Testis (tissue), 3 donors: Measurements from ENCODE around the gene EIF1. TPM values are rescaled to one million over a fixed set of nuclear protein-coding genes. Genes with fewer than 3 reads are reported as not detected.

Source experiments
- DNase-seq: peaks from one replicate; pipeline ENCODE4 v3.0.0-alpha.2; 2019
- H3K27ac ChIP-seq, 2 donors: fragments of 200-600 bp; sonication (generic); one replicate each; pipeline ENCODE4 v1.5.1; 2019
- H3K27me3 ChIP-seq: fragments of 200-600 bp; sonication (generic); one replicate; pipeline ENCODE4 v1.5.1; 2019
- H3K36me3 ChIP-seq: fragments of 200-600 bp; sonication (generic); one replicate; pipeline ENCODE4 v1.5.1; 2017; ENCODE audit warnings: low read depth; ENCODE audit errors: missing control alignments
- H3K4me1 ChIP-seq: fragments of 200-600 bp; sonication (generic); one replicate; pipeline ENCODE4 v1.5.1; 2019
- H3K4me3 ChIP-seq, 2 donors: fragments of 200-600 bp; sonication (generic); one replicate each; pipeline ENCODE4 v1.5.1; 2017 to 2019
- H3K9me3 ChIP-seq: fragments of 200-600 bp; sonication (generic); one replicate; pipeline ENCODE4 v1.5.1; 2017
- CTCF ChIP-seq, 3 experiments: fragments of 450-650 bp in 2 of 3; fragments of 200-600 bp in 1 of 3; sonication (generic) in 1 of 3; IDR thresholded peaks; one replicate each; pipeline ENCODE4 v1.5.1; 2016 to 2019; ENCODE audit warnings: antibody characterized with exemption in 3 of 3, mild to moderate bottlenecking in 2 of 3, moderate library complexity in 1 of 3
- POLR2A ChIP-seq: fragments of 450-650 bp; IDR thresholded peaks from one replicate; pipeline ENCODE4 v1.6.1; 2017; ENCODE audit warnings: antibody characterized with exemption, mild to moderate bottlenecking, moderate library complexity
- WGBS, 2 donors: methylation state at CpG; one replicate each; pipeline ENCODE4 v1.1.5; 2018; 5-methylcytosine and 5-hydroxymethylcytosine counted together
- intact Hi-C: fragments of 100-400 bp; cut with DNase I; formaldehyde crosslinking; loops from one replicate; pipeline ENCODE4 v1.15.1; 2023; ENCODE audit warnings: low total_unique reads
- polyA plus RNA-seq: library from polyadenylated mRNA; stranded (reverse); fragments of 350-450 nt; fragmentation: Illumina TruSeq; extraction: RNeasy Lipid Tissue Mini Kit (QIAGEN cat#74804); gene quantifications from one replicate; pipeline ENCODE4 v1.2.3, GENCODE V29; 2014; ENCODE audit warnings: low read depth, low replicate concordance; ENCODE audit not compliant: insufficient read depth
- total RNA-seq, 2 donors: library from RNA; depleted of rRNA; stranded (reverse); fragments of >200 nt; gene quantifications; one replicate each; pipeline ENCODE4 v1.2.3, GENCODE V29; 2016

The EIF1 gene
- total and polyA plus RNA-seq, 3 donors from 2014 or later, result 274 to 1,078 (median 338) TPM

GRCh38 chr17:41702712-41703111, 14.0 kb downstream of the EIF1 start:
- Histone ChIP-seq H3K27ac (no peak overlapping the region), H3K27me3 (no peaks in the 10 kb centered on the region), H3K9me3 (no peaks in the 10 kb centered on the region), H3K36me3 (no peaks in the 10 kb centered on the region), H3K4me1 (peaks cover 13% of the 10 kb centered on the region), H3K4me3 (no peak overlapping the region)
- TF ChIP-seq POLR2A, result no peak
- TF ChIP-seq CTCF (IDR thresholded peaks at IDR 0.05), result no peak
- 85 to 90% methylated on average over 8 of the region's 8 CpGs for WGBS, 2 donors
- no peak for DNase-seq
- intact Hi-C loops, result no loop called here

DNA sequence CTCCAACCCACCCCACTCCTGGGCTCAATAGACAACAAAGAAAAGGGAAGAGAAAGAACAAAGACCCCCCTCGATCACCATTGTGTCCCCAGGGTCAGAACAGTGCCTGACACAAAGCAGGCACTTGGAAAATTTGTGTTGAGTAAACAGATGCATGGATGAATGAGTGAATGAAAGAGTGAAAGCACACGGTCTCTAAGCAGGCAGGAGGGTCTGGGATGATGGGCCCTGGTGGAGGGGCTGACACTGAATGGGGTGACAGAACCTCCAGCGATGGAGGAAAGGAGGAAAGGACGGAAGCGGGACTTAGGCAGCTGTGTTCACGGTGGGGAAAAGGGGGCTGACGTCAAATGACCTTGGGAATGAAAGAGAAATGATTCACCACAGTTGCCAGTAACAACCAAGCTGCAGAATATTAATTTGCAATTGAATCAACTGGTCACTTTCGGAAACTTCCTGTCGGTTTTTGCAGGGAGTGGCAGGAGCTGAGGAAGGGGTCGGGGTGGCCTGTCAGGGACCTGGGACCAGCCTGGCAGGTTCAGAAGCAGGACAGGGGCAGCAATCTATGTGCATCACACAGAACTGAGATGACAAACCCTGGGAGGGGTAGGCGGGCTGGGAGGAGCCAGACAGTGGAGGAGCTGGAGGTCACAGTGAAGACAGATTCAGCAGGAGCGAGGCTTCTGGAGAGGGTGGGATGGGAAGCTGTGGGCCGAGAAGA, 16.7 kb downstream of the EIF1 start:
- H3K36me3 ChIP-seq, result no peaks in the 10 kb centered on the region
- H3K9me3 ChIP-seq, result no peaks in the 10 kb centered on the region
- no peaks in the 10 kb centered on the region for H3K27me3 ChIP-seq
- TF ChIP-seq POLR2A (no peak), CTCF (IDR thresholded peaks at IDR 0.05) (no peak)
- no peak overlapping the region for H3K4me3 ChIP-seq
- H3K27ac ChIP-seq, result no peak overlapping the region
- peaks cover 13% of the 10 kb centered on the region for H3K4me1 ChIP-seq
- intact Hi-C loops, result no loop called here
- DNase-seq, result peak; percentile 32
- WGBS, 2 donors, result 34 to 38% methylated on average over 13 of the region's 13 CpGs

DNA sequence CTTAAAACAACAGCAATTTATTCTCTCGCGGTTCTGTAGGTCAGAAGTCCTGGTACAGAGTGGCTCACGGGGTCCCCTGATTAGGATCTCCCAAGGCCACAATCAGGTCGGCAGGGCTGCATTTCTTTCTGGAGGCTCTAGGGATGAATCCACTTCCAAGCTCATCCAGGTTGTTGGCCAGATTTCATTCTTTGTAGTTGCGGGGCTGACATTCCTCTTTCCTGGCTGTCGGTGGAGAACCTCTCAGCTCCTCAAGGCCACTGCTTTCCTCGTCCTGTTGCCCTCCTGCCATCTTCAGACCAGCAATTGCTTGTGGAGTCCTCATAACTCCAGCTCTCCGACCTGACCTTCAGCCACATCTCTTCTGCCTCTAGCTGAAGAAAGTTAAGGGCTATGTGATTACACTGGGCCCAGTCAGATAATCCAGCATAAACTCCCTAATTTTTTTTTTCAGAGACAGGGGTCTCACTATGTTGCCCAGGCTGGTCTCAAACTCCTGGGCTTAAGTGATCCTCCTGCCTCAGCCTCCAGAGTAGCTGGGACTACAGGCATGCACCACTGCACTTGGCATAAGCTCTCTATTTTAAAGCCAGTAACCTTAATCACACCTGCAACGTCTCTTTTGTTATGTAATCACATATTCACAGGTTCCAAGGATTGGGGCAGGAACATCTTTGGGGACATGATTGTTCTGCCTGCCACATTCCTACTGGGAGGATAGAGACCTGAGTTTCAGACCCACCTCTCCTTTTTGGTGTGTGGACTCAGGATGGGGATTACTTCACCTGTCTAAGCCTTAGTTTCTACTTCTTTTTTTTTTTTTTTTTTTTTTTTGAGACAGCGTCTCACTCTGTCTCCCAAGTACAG, 19.4 kb downstream of the EIF1 start:
- Histone ChIP-seq H3K4me1 (peaks cover 13% of the 10 kb centered on the region), H3K27me3 (no peaks in the 10 kb centered on the region), H3K9me3 (no peaks in the 10 kb centered on the region), H3K36me3 (no peaks in the 10 kb centered on the region), H3K4me3 (no peak overlapping the region), H3K27ac (no peak overlapping the region)
- no peak for DNase-seq
- intact Hi-C loops, result no loop called here
- WGBS, 2 donors, result 83 to 88% methylated on average over 10 of the region's 10 CpGs
- no peak for TF ChIP-seq CTCF (IDR thresholded peaks at IDR 0.05)
- no peak for TF ChIP-seq POLR2A

DNA sequence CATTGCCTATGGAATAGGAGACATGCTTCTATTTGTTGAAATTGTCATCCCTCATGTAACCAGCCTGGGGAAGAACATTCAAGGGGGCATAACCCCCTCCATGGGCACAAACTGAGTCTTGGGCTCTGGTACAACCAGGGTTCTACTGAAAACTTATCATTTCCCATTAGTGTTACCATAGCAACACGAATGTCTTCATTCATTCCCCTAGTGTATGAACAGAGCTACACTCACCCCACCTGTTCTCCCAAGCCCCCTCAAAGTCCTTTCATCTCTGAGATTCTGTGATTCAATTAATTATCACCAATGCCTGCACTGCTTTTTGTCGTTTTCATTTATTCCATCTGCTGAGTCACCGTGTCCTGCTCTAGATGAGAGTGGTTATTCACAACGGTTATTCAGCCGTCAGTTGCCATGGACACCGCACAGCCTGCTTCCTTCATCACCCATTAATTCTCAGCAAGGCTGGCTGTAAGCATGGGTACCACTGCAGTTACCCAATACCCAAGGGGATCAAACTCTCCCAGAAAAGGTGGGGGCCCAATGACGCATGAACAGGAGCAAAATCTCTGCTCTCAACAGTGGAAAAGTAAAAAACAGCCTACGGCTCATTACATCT, 21.9 kb downstream of the EIF1 start:
- no peak overlapping the region for H3K27ac ChIP-seq
- H3K27me3 ChIP-seq, result no peaks in the 10 kb centered on the region
- DNase-seq, result no peak
- no peaks in the 10 kb centered on the region for H3K9me3 ChIP-seq
- H3K4me1 ChIP-seq, result peaks cover 6% of the 10 kb centered on the region
- 74 to 76% methylated on average over 8 of the region's 8 CpGs for WGBS, 2 donors
- intact Hi-C loops, result no loop called here
- no peaks in the 10 kb centered on the region for H3K36me3 ChIP-seq
- H3K4me3 ChIP-seq, result no peak overlapping the region
- TF ChIP-seq POLR2A, result no peak
- TF ChIP-seq CTCF (IDR thresholded peaks at IDR 0.05), result no peak
